PC-3 (cell line): ENCODE results near the gene TMEM143. TPM values are rescaled to one million over a fixed set of nuclear protein-coding genes. Genes with fewer than 3 reads are reported as not detected.

Source experiments
- ATAC-seq: fragments of 200-7000 bp; cut with Tn5 transposase; 2 replicates; pipeline ENCODE4 v1.9.1; 2020; ENCODE audit warnings: mild to moderate bottlenecking, moderate library complexity
- BruUV-seq: library from RNA; stranded (reverse); fragments of 400-500 nt; replicated peaks from 2 replicates; lab custom pipeline; 2021; lab: Mats Ljungman, UMichigan
- CTCF ChIA-PET: fragments of 300-600 bp; sonication (Branson Sonifier 250); formaldehyde crosslinking; loops from one replicate; lab custom pipeline; 2022; ENCODE audit warnings: antibody characterized with exemption; lab: Charles Lee
- POLR2A ChIA-PET: fragments of 300-600 bp; sonication (Branson Sonifier 250); formaldehyde crosslinking; loops from one replicate; lab custom pipeline; 2022; ENCODE audit warnings: antibody characterized with exemption; ENCODE audit not compliant: unreplicated experiment; lab: Charles Lee
- DNase-seq: peaks from one replicate; pipeline ENCODE4 v3.0.0-alpha.2; 2015
- H2AFZ ChIP-seq: fragments of 300-600 bp; sonication (generic); 2 replicates; pipeline ENCODE4 v1.6.0; 2016; ENCODE audit warnings: antibody characterized with exemption, low read length
- H3F3A ChIP-seq: fragments of 300-600 bp; sonication (generic); one replicate; pipeline ENCODE4 v1.6.0; 2017; ENCODE audit warnings: antibody characterized with exemption, low read length, control low read depth, mild to moderate bottlenecking; ENCODE audit not compliant: unreplicated experiment
- H3K27ac ChIP-seq: fragments of 300-600 bp; sonication (generic); 2 replicates; pipeline ENCODE4 v1.5.1; 2016; ENCODE audit warnings: mild to moderate bottlenecking, low read length
- H3K27me3 ChIP-seq: fragments of 300-600 bp; sonication (generic); 2 replicates; pipeline ENCODE4 v1.6.1; 2016; ENCODE audit warnings: low read length, mixed read lengths
- H3K36me3 ChIP-seq: fragments of 300-600 bp; sonication (generic); 2 replicates; pipeline ENCODE4 v1.6.1; 2016; ENCODE audit warnings: low read depth, mixed run types, low read length, mixed read lengths
- H3K4me1 ChIP-seq: fragments of 300-600 bp; sonication (generic); 2 replicates; pipeline ENCODE4 v1.5.1; 2016; ENCODE audit warnings: low read length; ENCODE audit not compliant: insufficient read depth
- H3K4me2 ChIP-seq: fragments of 300-600 bp; sonication (generic); 2 replicates; pipeline ENCODE4 v1.6.0; 2016; ENCODE audit warnings: low read length
- H3K4me3 ChIP-seq: fragments of 300-600 bp; sonication (generic); 2 replicates; pipeline ENCODE4 v1.5.1; 2016; ENCODE audit warnings: mild to moderate bottlenecking, low read length, mixed read lengths
- H3K79me2 ChIP-seq: fragments of 300-600 bp; sonication (generic); 2 replicates; pipeline ENCODE4 v1.6.1; 2017; ENCODE audit warnings: low read length, mixed read lengths
- H3K9ac ChIP-seq: fragments of 300-600 bp; sonication (generic); 2 replicates; pipeline ENCODE4 v1.6.0; 2016; ENCODE audit warnings: mild to moderate bottlenecking, low read length
- H3K9me2 ChIP-seq: fragments of 300-600 bp; sonication (generic); replicated peaks from 2 replicates; pipeline ENCODE4 v1.6.1; 2016; ENCODE audit warnings: mixed run types, low read length, mixed read lengths
- H3K9me3 ChIP-seq: fragments of 300-600 bp; sonication (generic); 2 replicates; pipeline ENCODE4 v1.6.1; 2016; ENCODE audit warnings: low read length, mixed read lengths
- H4K20me1 ChIP-seq: fragments of 300-600 bp; sonication (generic); 2 replicates; pipeline ENCODE4 v1.6.1; 2016; ENCODE audit warnings: low read length, mixed read lengths
- CTCF ChIP-seq: fragments of 300-600 bp; sonication (generic); conservative IDR thresholded peaks from 2 replicates; pipeline ENCODE4 v1.5.1; 2017; ENCODE audit warnings: antibody characterized with exemption, low read depth, mild to moderate bottlenecking, low read length
- EZH2 ChIP-seq: fragments of 300-600 bp; sonication (generic); IDR thresholded peaks from one replicate; pipeline ENCODE4 v1.6.1; 2017; ENCODE audit warnings: antibody characterized with exemption, mild to moderate bottlenecking, low read length; ENCODE audit not compliant: unreplicated experiment
- EZH2phosphoT487 ChIP-seq: fragments of 300-600 bp; sonication (generic); IDR thresholded peaks from 2 replicates; pipeline ENCODE4 v1.6.1; 2018; ENCODE audit warnings: mild to moderate bottlenecking, antibody characterized with exemption, low read length, borderline replicate concordance
- intact Hi-C: fragments of 100-400 bp; cut with micrococcal nuclease; formaldehyde crosslinking; loops from 2 replicates; pipeline ENCODE4 v1.9.0; 2023
- total RNA-seq: library from RNA; depleted of rRNA; stranded (reverse); fragments of >200 nt; gene quantifications from 2 replicates; pipeline ENCODE4 v1.2.3, GENCODE V29; 2014

The TMEM143 gene
- total RNA-seq, 1 experiment from 2014 or later, result 7.1 TPM

GRCh38 chr19:48371367-48371766, 7.6 kb upstream of the TMEM143 start:
- peaks cover 15% of the 10 kb centered on the region for H3K4me1 ChIP-seq
- H3K79me2 ChIP-seq, result no peaks in the 10 kb centered on the region
- ChIA-PET CTCF (no interaction called here), POLR2A (no interaction called here)
- ATAC-seq (no peak), DNase-seq (no peak)
- H3K9ac ChIP-seq, result no peak overlapping the region
- BruUV-seq, result no TSS peak
- H3K4me3 ChIP-seq, result no peak overlapping the region
- H2AFZ ChIP-seq, result no peak overlapping the region
- H3K36me3 ChIP-seq, result no peaks in the 10 kb centered on the region
- H3K4me2 ChIP-seq, result no peak overlapping the region
- H3F3A ChIP-seq, result no peaks in the 10 kb centered on the region
- no peak overlapping the region for H3K27ac ChIP-seq
- no peaks in the 10 kb centered on the region for H4K20me1 ChIP-seq
- no peak for TF ChIP-seq CTCF
- TF ChIP-seq EZH2phosphoT487, result no peak
- TF ChIP-seq EZH2, result no peak
- intact Hi-C loops, result no loop called here
- H3K27me3 ChIP-seq, result no peaks in the 10 kb centered on the region
- no peaks in the 10 kb centered on the region for H3K9me3 ChIP-seq
- no peaks in the 10 kb centered on the region for H3K9me2 ChIP-seq

- Histone ChIP-seq H3F3A (no peaks in the 10 kb centered on the region), H2AFZ (no peak overlapping the region)
Measured at GRCh38 chr19:48370955-48371354, 7.2 kb upstream of the TMEM143 start.

More at GRCh38 chr19:48370955-48371354, 7.2 kb upstream of the TMEM143 start:
- intact Hi-C loops, result no loop called here
- POLR2A ChIA-PET, result no interaction called here
- no peak for DNase-seq
- H3K4me3 ChIP-seq, result no peak overlapping the region
- TF ChIP-seq EZH2 (no peak), CTCF (no peak), EZH2phosphoT487 (no peak)
- no peak overlapping the region for H3K9ac ChIP-seq
- H3K9me3 ChIP-seq, result no peaks in the 10 kb centered on the region
- H3K79me2 ChIP-seq, result no peaks in the 10 kb centered on the region
- no peaks in the 10 kb centered on the region for H3K9me2 ChIP-seq
- peaks cover 15% of the 10 kb centered on the region for H3K4me1 ChIP-seq
- CTCF ChIA-PET, result no interaction called here
- no peaks in the 10 kb centered on the region for H3K27me3 ChIP-seq
- no peaks in the 10 kb centered on the region for H3K36me3 ChIP-seq
- no peak overlapping the region for H3K4me2 ChIP-seq
- no peak for ATAC-seq
- H4K20me1 ChIP-seq, result no peaks in the 10 kb centered on the region
- no peak overlapping the region for H3K27ac ChIP-seq
- no TSS peak for BruUV-seq
